MM.1S (cell line): Measurements from ENCODE around the gene PODNL1.

Experiments used
- EZH2 ChIP-seq: fragments of 300-600 bp; sonication (generic); optimal IDR thresholded peaks from 2 replicates; pipeline ENCODE3; 2017; ENCODE audit warnings: low read depth, mild to moderate bottlenecking, antibody characterized with exemption, low read length, mixed read lengths
- TF ChIP-seq, protein P1 (sequence below): fragments of 300-600 bp; sonication (generic); IDR thresholded peaks from 2 replicates; pipeline ENCODE4 v1.5.1; 2016; ENCODE audit warnings: antibody characterized with exemption, low read length, mixed read lengths

DNA sequence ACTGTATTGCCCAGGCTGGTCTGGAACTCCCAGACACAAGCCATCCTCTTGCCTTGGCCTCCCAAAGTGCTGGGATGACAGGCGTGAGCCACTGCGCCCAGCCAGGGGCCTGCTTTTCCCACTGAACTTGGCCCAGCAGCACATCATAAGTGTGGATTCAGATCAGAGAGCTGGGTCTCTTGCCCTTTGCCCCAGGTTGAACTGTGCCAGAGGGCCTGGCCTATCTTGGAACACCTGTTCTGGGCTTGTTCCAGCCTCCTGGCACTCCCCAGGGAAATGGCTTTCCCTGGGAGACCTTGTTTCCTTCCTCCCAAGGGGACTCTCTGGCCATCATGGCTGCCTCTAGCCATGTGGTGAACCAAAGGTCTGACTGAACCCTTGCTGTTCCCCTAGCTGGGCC is 28.8 kb downstream of the PODNL1 start:
- no peak for TF ChIP-seq EZH2
- TF ChIP-seq, protein P1, sequence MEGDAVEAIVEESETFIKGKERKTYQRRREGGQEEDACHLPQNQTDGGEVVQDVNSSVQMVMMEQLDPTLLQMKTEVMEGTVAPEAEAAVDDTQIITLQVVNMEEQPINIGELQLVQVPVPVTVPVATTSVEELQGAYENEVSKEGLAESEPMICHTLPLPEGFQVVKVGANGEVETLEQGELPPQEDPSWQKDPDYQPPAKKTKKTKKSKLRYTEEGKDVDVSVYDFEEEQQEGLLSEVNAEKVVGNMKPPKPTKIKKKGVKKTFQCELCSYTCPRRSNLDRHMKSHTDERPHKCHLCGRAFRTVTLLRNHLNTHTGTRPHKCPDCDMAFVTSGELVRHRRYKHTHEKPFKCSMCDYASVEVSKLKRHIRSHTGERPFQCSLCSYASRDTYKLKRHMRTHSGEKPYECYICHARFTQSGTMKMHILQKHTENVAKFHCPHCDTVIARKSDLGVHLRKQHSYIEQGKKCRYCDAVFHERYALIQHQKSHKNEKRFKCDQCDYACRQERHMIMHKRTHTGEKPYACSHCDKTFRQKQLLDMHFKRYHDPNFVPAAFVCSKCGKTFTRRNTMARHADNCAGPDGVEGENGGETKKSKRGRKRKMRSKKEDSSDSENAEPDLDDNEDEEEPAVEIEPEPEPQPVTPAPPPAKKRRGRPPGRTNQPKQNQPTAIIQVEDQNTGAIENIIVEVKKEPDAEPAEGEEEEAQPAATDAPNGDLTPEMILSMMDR = no peak
